PC-9 (cell line): ENCODE data around the gene RAD52. TPM values are rescaled to one million over a fixed set of nuclear protein-coding genes. Genes with fewer than 3 reads are reported as not detected.

ENCODE experiments used
- BruUV-seq: library from RNA; stranded (reverse); fragments of 400-500 nt; replicated peaks from 2 replicates; lab custom pipeline; 2021; lab: Mats Ljungman, UMichigan
- CTCF ChIA-PET: fragments of 300-600 bp; sonication (Branson Sonifier 250); formaldehyde crosslinking; loops from one replicate; lab custom pipeline; 2022; ENCODE audit warnings: antibody characterized with exemption; lab: Charles Lee
- POLR2A ChIA-PET: fragments of 300-600 bp; sonication (Branson Sonifier 250); formaldehyde crosslinking; loops from one replicate; lab custom pipeline; 2022; ENCODE audit warnings: antibody characterized with exemption; ENCODE audit not compliant: unreplicated experiment; lab: Charles Lee
- DNase-seq, 2 experiments: peaks; one replicate each; pipeline versions ENCODE4 v3.0.0 to v3.0.0-alpha.2; 2015 to 2022; ENCODE audit warnings: mixed read lengths in 1 of 2
- H2AFZ ChIP-seq: fragments of 200-600 bp; sonication (generic); 2 replicates; pipeline ENCODE4 v1.8.1; 2017; ENCODE audit warnings: antibody characterized with exemption
- H3F3A ChIP-seq: fragments of 200-600 bp; sonication (generic); 2 replicates; pipeline ENCODE4 v1.8.1; 2017; ENCODE audit warnings: antibody characterized with exemption, mild to moderate bottlenecking, low read depth; ENCODE audit not compliant: insufficient read depth
- H3K27ac ChIP-seq: fragments of 200-600 bp; sonication (generic); 2 replicates; pipeline ENCODE4 v1.6.1; 2016; ENCODE audit warnings: mixed run types
- H3K27me3 ChIP-seq: fragments of 200-600 bp; sonication (generic); 2 replicates; pipeline ENCODE4 v1.6.1; 2016; ENCODE audit warnings: low read depth, mixed run types; ENCODE audit not compliant: insufficient read depth
- H3K36me3 ChIP-seq: fragments of 200-600 bp; sonication (generic); 2 replicates; pipeline ENCODE4 v1.6.1; 2016; ENCODE audit warnings: low read depth, mixed run types
- H3K4me1 ChIP-seq: fragments of 200-600 bp; sonication (generic); replicated peaks from 2 replicates; pipeline ENCODE4 v1.6.1; 2016; ENCODE audit warnings: mixed run types; ENCODE audit not compliant: insufficient read depth
- H3K4me2 ChIP-seq: fragments of 200-600 bp; sonication (generic); 2 replicates; pipeline ENCODE4 v1.6.1; 2017; ENCODE audit warnings: mixed run types
- H3K4me3 ChIP-seq: fragments of 200-600 bp; sonication (generic); 2 replicates; pipeline ENCODE4 v1.6.1; 2016; ENCODE audit warnings: mixed run types
- H3K79me2 ChIP-seq: fragments of 200-600 bp; sonication (generic); 2 replicates; pipeline ENCODE4 v1.6.1; 2017; ENCODE audit warnings: low read depth, mixed run types
- H3K9me2 ChIP-seq: fragments of 200-600 bp; sonication (generic); 2 replicates; pipeline ENCODE4 v1.8.1; 2017; ENCODE audit warnings: mild to moderate bottlenecking; ENCODE audit not compliant: insufficient read depth
- H3K9me3 ChIP-seq: fragments of 200-600 bp; sonication (generic); 2 replicates; pipeline ENCODE4 v1.8.1; 2016; ENCODE audit warnings: low read depth; ENCODE audit not compliant: insufficient read depth
- H4K20me1 ChIP-seq: fragments of 200-600 bp; sonication (generic); 2 replicates; pipeline ENCODE4 v1.8.1; 2017; ENCODE audit not compliant: insufficient read depth
- EZH2 ChIP-seq: fragments of 200-600 bp; sonication (generic); IDR thresholded peaks from 2 replicates; pipeline ENCODE4 v1.8.0; 2017; ENCODE audit warnings: antibody characterized with exemption, low read depth
- intact Hi-C: fragments of 100-400 bp; cut with micrococcal nuclease; formaldehyde crosslinking; loops from one replicate; pipeline ENCODE4 v1.10.0; 2022; ENCODE audit not compliant: unreplicated experiment
- total RNA-seq: library from RNA; stranded (reverse); gene quantifications from 2 replicates; pipeline ENCODE4 v1.2.3, GENCODE V29; 2021
- TF ChIP-seq, protein P1 (sequence below): fragments of 200-600 bp; sonication (generic); conservative IDR thresholded peaks from 2 replicates; pipeline ENCODE4 v1.6.1; 2017; ENCODE audit warnings: mixed run types, antibody characterized with exemption, mild to moderate bottlenecking, moderate library complexity

The RAD52 gene
- total RNA-seq, 1 experiment from 2014 or later, result 25.0 TPM

GRCh38 chr12:902581-902980 is 46.9 kb downstream of the RAD52 start:
- Histone ChIP-seq H3K9me3 (no peaks in the 10 kb centered on the region), H3K79me2 (no peaks in the 10 kb centered on the region), H3K9me2 (no peaks in the 10 kb centered on the region), H3K4me3 (no peak overlapping the region), H3K27me3 (no peaks in the 10 kb centered on the region), H3K4me1 (no peaks in the 10 kb centered on the region), H3F3A (peaks cover 4% of the 10 kb centered on the region; the same call in 1 of the 2 replicates), H3K4me2 (no peak overlapping the region), H4K20me1 (no peaks in the 10 kb centered on the region), H3K36me3 (peaks cover 36% of the 10 kb centered on the region), H3K27ac (no peak overlapping the region), H2AFZ (no peak overlapping the region)
- ChIA-PET CTCF (no interaction called here), POLR2A (no interaction called here)
- TF ChIP-seq, protein P1, sequence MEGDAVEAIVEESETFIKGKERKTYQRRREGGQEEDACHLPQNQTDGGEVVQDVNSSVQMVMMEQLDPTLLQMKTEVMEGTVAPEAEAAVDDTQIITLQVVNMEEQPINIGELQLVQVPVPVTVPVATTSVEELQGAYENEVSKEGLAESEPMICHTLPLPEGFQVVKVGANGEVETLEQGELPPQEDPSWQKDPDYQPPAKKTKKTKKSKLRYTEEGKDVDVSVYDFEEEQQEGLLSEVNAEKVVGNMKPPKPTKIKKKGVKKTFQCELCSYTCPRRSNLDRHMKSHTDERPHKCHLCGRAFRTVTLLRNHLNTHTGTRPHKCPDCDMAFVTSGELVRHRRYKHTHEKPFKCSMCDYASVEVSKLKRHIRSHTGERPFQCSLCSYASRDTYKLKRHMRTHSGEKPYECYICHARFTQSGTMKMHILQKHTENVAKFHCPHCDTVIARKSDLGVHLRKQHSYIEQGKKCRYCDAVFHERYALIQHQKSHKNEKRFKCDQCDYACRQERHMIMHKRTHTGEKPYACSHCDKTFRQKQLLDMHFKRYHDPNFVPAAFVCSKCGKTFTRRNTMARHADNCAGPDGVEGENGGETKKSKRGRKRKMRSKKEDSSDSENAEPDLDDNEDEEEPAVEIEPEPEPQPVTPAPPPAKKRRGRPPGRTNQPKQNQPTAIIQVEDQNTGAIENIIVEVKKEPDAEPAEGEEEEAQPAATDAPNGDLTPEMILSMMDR, result no peak
- TF ChIP-seq EZH2, result no peak
- no peak for DNase-seq
- intact Hi-C loops, result no loop called here
- no TSS peak for BruUV-seq

- H3K9me2 ChIP-seq, result no peaks in the 10 kb centered on the region
- BruUV-seq, result no TSS peak
- POLR2A ChIA-PET, result no interaction called here
- DNase-seq, result no peak
- H3F3A ChIP-seq, result 0 out of 2 replicates have a peak, but pooled peaks cover 4% of the 10 kb centered on the region
- TF ChIP-seq, protein P1, result no peak
- no peak for TF ChIP-seq EZH2
- H3K9me3 ChIP-seq, result no peaks in the 10 kb centered on the region
- peaks cover 46% of the 10 kb centered on the region for H3K36me3 ChIP-seq
- no peaks in the 10 kb centered on the region for H3K27me3 ChIP-seq
- no peak overlapping the region for H2AFZ ChIP-seq
- H3K27ac ChIP-seq, result no peak overlapping the region
- no peak overlapping the region for H3K4me3 ChIP-seq
- H3K79me2 ChIP-seq, result no peaks in the 10 kb centered on the region
- H3K4me2 ChIP-seq, result no peak overlapping the region
- CTCF ChIA-PET, result interaction anchor here (0.6 to 0.7 kb wide), 2 partner anchors 255 to 644 kb away, joined by 3 to 4 read pairs; no protein-coding TSS in a partner anchor
- no peaks in the 10 kb centered on the region for H4K20me1 ChIP-seq
- no peaks in the 10 kb centered on the region for H3K4me1 ChIP-seq
- intact Hi-C loops, result no loop called here
Measured at GRCh38 chr12:897386-897785, 52.1 kb downstream of the RAD52 start.

- POLR2A ChIA-PET, result no interaction called here
- no peaks in the 10 kb centered on the region for H3K9me2 ChIP-seq
Measured at GRCh38 chr12:896031-896430, 53.5 kb downstream of the RAD52 start.

More at GRCh38 chr12:896031-896430, 53.5 kb downstream of the RAD52 start:
- CTCF ChIA-PET, result no interaction called here
- Histone ChIP-seq H4K20me1 (no peaks in the 10 kb centered on the region), H2AFZ (no peak overlapping the region), H3K27ac (no peak overlapping the region), H3F3A (0 out of 2 replicates have a peak, but pooled peaks cover 4% of the 10 kb centered on the region), H3K4me3 (no peak overlapping the region), H3K27me3 (no peaks in the 10 kb centered on the region), H3K9me3 (no peaks in the 10 kb centered on the region), H3K79me2 (no peaks in the 10 kb centered on the region), H3K4me2 (no peak overlapping the region), H3K36me3 (peaks cover 38% of the 10 kb centered on the region), H3K4me1 (no peaks in the 10 kb centered on the region)
- TF ChIP-seq EZH2, result no peak
- TF ChIP-seq, protein P1, result no peak
- DNase-seq, result no peak
- BruUV-seq, result no TSS peak
- intact Hi-C loops, result no loop called here
